ENCODE measurements around the gene MAML3. TPM values are rescaled to one million over a fixed set of nuclear protein-coding genes. Genes with fewer than 3 reads are reported as not detected.

The MAML3 gene
- total RNA-seq, 2 experiments from 2014 or later, result 2.5 to 2.9 TPM

DNA sequence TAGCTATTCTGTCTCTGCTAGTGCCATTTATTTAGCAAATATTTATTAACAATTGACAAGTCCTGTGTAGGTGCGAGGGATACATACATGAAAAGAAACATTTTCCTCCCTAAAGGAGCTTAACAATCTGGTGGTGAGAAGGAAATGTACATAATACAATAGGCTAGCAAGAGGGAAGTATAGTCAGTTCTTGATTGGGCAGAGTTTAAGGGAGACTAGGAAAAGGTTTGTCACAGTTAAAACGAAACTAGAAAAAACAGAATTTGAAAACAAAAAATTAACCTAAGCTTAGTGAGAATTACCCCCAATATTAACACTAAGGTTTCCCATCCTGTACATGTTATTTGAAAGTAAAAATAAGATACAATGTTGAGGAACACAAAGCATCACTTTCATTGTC is 8.6 kb upstream of the MAML3 start:
- H3K36me3 Mint-ChIP-seq (ENCODE audit: low read depth), result no peaks in the 10 kb centered on the region
- ChIA-PET POLR2A (interaction anchor here (1.0 kb wide), 1 partner anchor 10 kb away, joined by 3 read pairs; no protein-coding TSS in a partner anchor), CTCF (no interaction called here)
- Histone ChIP-seq H3K4me1 (ENCODE audit: insufficient read depth, low read length) (no peaks in the 10 kb centered on the region), H3K27ac (ENCODE audit: low read depth in 1 of 2, low read length in 2 of 2) (no peak overlapping the region), H3K36me3 (ENCODE audit: insufficient read depth, low read length) (no peaks in the 10 kb centered on the region), H3K9me3 (ENCODE audit: control insufficient read depth in 1 of 2, insufficient read depth in 1 of 2, low read length in 2 of 2) (peaks cover 0 to 8% of the 10 kb centered on the region in 2 experiments), H3K4me3 (ENCODE audit: low read length) (no peak overlapping the region), H3K27me3 (ENCODE audit: control insufficient read depth in 1 of 2, insufficient read depth in 2 of 2, low read length in 2 of 2) (no peaks in the 10 kb centered on the region)
- no peak for DNase-seq
- no peaks in the 10 kb centered on the region for H3K9me3 Mint-ChIP-seq
- no peak for ATAC-seq (ENCODE audit: poor library complexity)
- peaks cover under 1% of the 10 kb centered on the region for H3K4me1 Mint-ChIP-seq (ENCODE audit: low read depth)
- no peak overlapping the region for H3K27ac Mint-ChIP-seq
- no peak overlapping the region for H3K4me3 Mint-ChIP-seq
- no peaks in the 10 kb centered on the region for H3K27me3 Mint-ChIP-seq
- TF ChIP-seq, protein P1, sequence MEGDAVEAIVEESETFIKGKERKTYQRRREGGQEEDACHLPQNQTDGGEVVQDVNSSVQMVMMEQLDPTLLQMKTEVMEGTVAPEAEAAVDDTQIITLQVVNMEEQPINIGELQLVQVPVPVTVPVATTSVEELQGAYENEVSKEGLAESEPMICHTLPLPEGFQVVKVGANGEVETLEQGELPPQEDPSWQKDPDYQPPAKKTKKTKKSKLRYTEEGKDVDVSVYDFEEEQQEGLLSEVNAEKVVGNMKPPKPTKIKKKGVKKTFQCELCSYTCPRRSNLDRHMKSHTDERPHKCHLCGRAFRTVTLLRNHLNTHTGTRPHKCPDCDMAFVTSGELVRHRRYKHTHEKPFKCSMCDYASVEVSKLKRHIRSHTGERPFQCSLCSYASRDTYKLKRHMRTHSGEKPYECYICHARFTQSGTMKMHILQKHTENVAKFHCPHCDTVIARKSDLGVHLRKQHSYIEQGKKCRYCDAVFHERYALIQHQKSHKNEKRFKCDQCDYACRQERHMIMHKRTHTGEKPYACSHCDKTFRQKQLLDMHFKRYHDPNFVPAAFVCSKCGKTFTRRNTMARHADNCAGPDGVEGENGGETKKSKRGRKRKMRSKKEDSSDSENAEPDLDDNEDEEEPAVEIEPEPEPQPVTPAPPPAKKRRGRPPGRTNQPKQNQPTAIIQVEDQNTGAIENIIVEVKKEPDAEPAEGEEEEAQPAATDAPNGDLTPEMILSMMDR (IDR thresholded peaks at IDR 0.05), result no peak
- intact Hi-C loops (cut with DNase I, micrococcal nuclease), result no loop called here

DNA sequence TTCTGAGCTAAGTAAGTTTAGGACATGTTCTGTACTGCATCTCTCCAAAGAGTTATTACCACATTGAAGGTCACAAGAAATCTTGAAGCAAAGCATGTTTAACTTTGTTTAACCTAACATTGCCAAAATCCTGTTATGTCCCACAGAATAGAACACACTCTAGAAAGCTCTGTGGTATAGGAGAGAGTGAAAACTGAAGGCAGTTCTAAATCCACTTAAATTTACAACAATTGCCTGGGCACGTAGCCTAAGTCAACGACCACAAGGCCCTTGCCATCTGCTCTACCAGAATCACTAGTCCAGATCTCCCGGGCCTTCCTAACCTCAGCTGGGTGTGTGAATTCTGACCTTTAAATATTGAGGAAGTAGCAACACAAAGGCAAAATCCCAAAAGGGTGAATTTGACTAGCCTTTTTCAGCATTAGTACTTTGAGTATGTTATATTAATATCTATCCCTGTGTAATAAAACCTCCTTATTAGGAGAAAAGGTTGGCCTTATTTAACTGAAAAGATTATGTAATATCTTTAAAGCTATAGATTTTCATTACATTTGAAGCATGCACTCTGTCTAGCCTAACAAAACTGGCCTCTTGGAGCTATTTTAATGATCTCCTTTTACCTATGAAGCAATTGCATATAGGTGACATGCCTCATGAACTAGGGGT is 4.5 kb upstream of the MAML3 start:
- TF ChIP-seq, protein P1 (IDR thresholded peaks at IDR 0.05), result no peak
- Histone ChIP-seq H3K4me3 (ENCODE audit: low read length) (no peak overlapping the region), H3K36me3 (ENCODE audit: insufficient read depth, low read length) (no peaks in the 10 kb centered on the region), H3K4me1 (ENCODE audit: insufficient read depth, low read length) (peaks cover 21% of the 10 kb centered on the region), H3K9me3 (ENCODE audit: control insufficient read depth in 1 of 2, insufficient read depth in 1 of 2, low read length in 2 of 2) (peaks cover 0 to 8% of the 10 kb centered on the region in 2 experiments), H3K27ac (ENCODE audit: low read depth in 1 of 2, low read length in 2 of 2) (no peak overlapping the region), H3K27me3 (ENCODE audit: control insufficient read depth in 1 of 2, insufficient read depth in 2 of 2, low read length in 2 of 2) (no peaks in the 10 kb centered on the region)
- no peak for ATAC-seq (ENCODE audit: poor library complexity)
- Mint-ChIP-seq H3K9me3 (no peaks in the 10 kb centered on the region), H3K27me3 (no peaks in the 10 kb centered on the region), H3K4me3 (no peak overlapping the region), H3K4me1 (ENCODE audit: low read depth) (peaks cover 31% of the 10 kb centered on the region), H3K27ac (no peak overlapping the region), H3K36me3 (ENCODE audit: low read depth) (peaks cover 12% of the 10 kb centered on the region)
- CTCF ChIA-PET, result interaction anchor here (1.8 kb wide), 1 partner anchor 9 kb away, joined by 5 read pairs; no protein-coding TSS in a partner anchor
- DNase-seq, result no peak
- POLR2A ChIA-PET, result interaction anchor here (1.5 kb wide), 1 partner anchor 12 kb away, joined by 4 read pairs; no protein-coding TSS in a partner anchor
- intact Hi-C loops (cut with DNase I, micrococcal nuclease), result loop anchor here (10.0 kb wide), 3 partner anchors 366 to 704 kb away; partner anchors contain the start of genes ELMOD2 (in 1 of the 2), RAB33B (in 1 of the 2) and SETD7 (in 1 of the 2)

DNA sequence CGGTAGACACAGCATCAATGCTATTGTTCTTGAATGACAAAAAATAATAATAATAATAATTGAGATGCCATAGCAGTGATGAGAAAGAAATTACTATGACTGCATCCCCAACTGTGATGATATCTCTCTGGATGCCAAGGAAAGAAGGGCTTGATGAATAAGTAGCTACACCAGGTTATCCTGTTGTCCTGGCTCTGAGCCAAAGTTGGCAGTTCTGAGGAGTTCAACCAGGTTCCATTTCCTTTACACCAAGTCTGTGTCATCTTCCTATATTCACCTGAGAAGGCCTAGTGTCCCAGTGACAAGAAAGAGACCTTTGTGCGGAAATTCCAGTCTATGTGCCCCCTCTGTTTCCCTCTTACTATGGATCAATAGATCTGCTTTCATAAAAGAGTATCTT is 3.4 kb upstream of the MAML3 start:
- ChIA-PET POLR2A (interaction anchor here (1.5 to 1.9 kb wide), 2 partner anchors 13 to 87 kb away, joined by 4 to 6 read pairs; no protein-coding TSS in a partner anchor), CTCF (interaction anchor here (1.8 kb wide), 1 partner anchor 10 kb away, joined by 5 read pairs; no protein-coding TSS in a partner anchor)
- H3K9me3 Mint-ChIP-seq, result no peaks in the 10 kb centered on the region
- peak in 3 of 14 experiments; percentile 27 to 39 (median 29) for DNase-seq
- H3K9me3 ChIP-seq (ENCODE audit: control insufficient read depth in 1 of 2, insufficient read depth in 1 of 2, low read length in 2 of 2), result peaks cover 0 to 8% of the 10 kb centered on the region in 2 experiments
- no peaks in the 10 kb centered on the region for H3K27me3 ChIP-seq (ENCODE audit: control insufficient read depth in 1 of 2, insufficient read depth in 2 of 2, low read length in 2 of 2)
- no peaks in the 10 kb centered on the region for H3K36me3 ChIP-seq (ENCODE audit: insufficient read depth, low read length)
- no peak overlapping the region for H3K4me3 Mint-ChIP-seq
- no peak overlapping the region for H3K27ac ChIP-seq (ENCODE audit: low read depth in 1 of 2, low read length in 2 of 2)
- peaks cover 20% of the 10 kb centered on the region for H3K36me3 Mint-ChIP-seq (ENCODE audit: low read depth)
- H3K4me1 ChIP-seq (ENCODE audit: insufficient read depth, low read length), result peaks cover 32% of the 10 kb centered on the region
- peaks cover 31% of the 10 kb centered on the region for H3K4me1 Mint-ChIP-seq (ENCODE audit: low read depth)
- no peak for ATAC-seq (ENCODE audit: poor library complexity)
- peak overlapping the region; percentile 28 for H3K27ac Mint-ChIP-seq
- no peaks in the 10 kb centered on the region for H3K27me3 Mint-ChIP-seq
- intact Hi-C loops (cut with DNase I, micrococcal nuclease), result loop anchor here (10.0 kb wide), 3 partner anchors 367 to 703 kb away; partner anchors contain the start of genes ELMOD2 (in 1 of the 2), RAB33B (in 1 of the 2) and SETD7 (in 1 of the 2)
- TF ChIP-seq, protein P1 (IDR thresholded peaks at IDR 0.05), result no peak
- no peak overlapping the region for H3K4me3 ChIP-seq (ENCODE audit: low read length)

Data from CD4-positive, alpha-beta T cell (primary cell).